Measurements from ENCODE around the gene KCNIP4. TPM values are rescaled to one million over a fixed set of nuclear protein-coding genes. Genes with fewer than 3 reads are reported as not detected.

Gene KCNIP4
- total and polyA plus RNA-seq, 9 of the 15 experiments (the other 6 are each of a cell fraction or from before 2014, with no cell fraction given), result 0.25 to 0.41 TPM; not detected in 7

- no peak for TF ChIP-seq PHF20 (IDR thresholded peaks at IDR 0.05; ENCODE audit: partially characterized antibody)
- no peak for TF ChIP-seq ZEB2 (IDR thresholded peaks at IDR 0.05)
- no peak for TF ChIP-seq SOX6 (IDR thresholded peaks at IDR 0.05)
- TF ChIP-seq NR4A1 (CRISPR knock-in tag; IDR thresholded peaks at IDR 0.05), result no peak
- TF ChIP-seq NR4A1 (tag; IDR thresholded peaks at IDR 0.05), result no peak
- no peak for TF ChIP-seq ZNF354B (CRISPR knock-in tag; IDR thresholded peaks at IDR 0.05)
These were observed 644.1 kb downstream of the KCNIP4 start (continued) for GRCh38 chr4:21304540-21304887.

GRCh38 chr4:21290562-21290961, 658.0 kb downstream of the KCNIP4 start:
- H3K4me1 ChIP-seq (replicated peaks in 1 of 2; ENCODE audit: control insufficient read depth in 2 of 2, insufficient read depth in 2 of 2, low read length in 2 of 2), result no peaks in the 10 kb centered on the region
- H3K4me2 ChIP-seq (ENCODE audit: insufficient read depth, low read length), result no peak overlapping the region
- H3K79me2 ChIP-seq (ENCODE audit: control insufficient read depth, insufficient read depth, low read length), result no peaks in the 10 kb centered on the region
- DNase-seq (ENCODE audit: extremely low read depth in 1 of 4, low spot score in 3 of 4), result no peak
- H3K27ac ChIP-seq (ENCODE audit: extremely low read depth, low read depth, low read length), result no peak overlapping the region
- no TSS peak for BruUV-seq (replicated peaks)
- no peak overlapping the region for H3K4me3 ChIP-seq
- H3K27me3 ChIP-seq (ENCODE audit: control insufficient read depth in 2 of 2, insufficient read depth in 2 of 2, low read length in 2 of 2), result no peaks in the 10 kb centered on the region
- in situ Hi-C loops (cut with MboI), result no loop called here
- H3K9me3 ChIP-seq (replicated peaks; ENCODE audit: control insufficient read depth, insufficient read depth, low read depth, low read length), result no peaks in the 10 kb centered on the region
- CTCF ChIA-PET (ENCODE audit: low intra/inter-chr PET ratio), result no interaction called here
- no peak for ATAC-seq
- intact Hi-C loops (cut with micrococcal nuclease), result no loop called here
- 0% methylated on average over 2 of the region's 2 CpGs for WGBS (ENCODE audit: insufficient coverage, low coverage, missing lambda C conversion rate)
- POLR2A ChIA-PET, result no interaction called here
- no peak for FAIRE-seq
- no peaks in the 10 kb centered on the region for H4K20me1 ChIP-seq (replicated peaks; ENCODE audit: control insufficient read depth, insufficient read depth, low read length)
- no peaks in the 10 kb centered on the region for H3K9me1 ChIP-seq (ENCODE audit: control insufficient read depth, insufficient read depth, low read length)
- H2AFZ ChIP-seq (ENCODE audit: low read depth, low read length), result no peak overlapping the region
- no peaks in the 10 kb centered on the region for H3K36me3 ChIP-seq (ENCODE audit: control insufficient read depth, insufficient read depth, low read length)
- no peak overlapping the region for H3K9ac ChIP-seq (ENCODE audit: insufficient read depth in 1 of 2, low read depth in 2 of 2, low read length in 2 of 2)
- TF ChIP-seq AFF1 (IDR thresholded peaks at IDR 0.05; ENCODE audit: low read depth in 1 of 2, partially characterized antibody in 2 of 2) (no peak), BRF2 (IDR thresholded peaks at IDR 0.05; ENCODE audit: borderline replicate concordance, insufficient read depth, insufficient read length) (no peak), ZNF740 (CRISPR knock-in tag; IDR thresholded peaks at IDR 0.05) (no peak), ZNF740 (tag; IDR thresholded peaks at IDR 0.05) (no peak), ZNF445 (CRISPR knock-in tag; IDR thresholded peaks at IDR 0.05; ENCODE audit: low read depth) (no peak), HDAC6 (IDR thresholded peaks at IDR 0.05; ENCODE audit: low read depth, low read length) (no peak), ZBTB8A (IDR thresholded peaks at IDR 0.05; ENCODE audit: partially characterized antibody) (no peak), ZNF274 (IDR thresholded peaks at IDR 0.05; ENCODE audit: borderline replicate concordance, low read depth, low read length) (no peak), VEZF1 (CRISPR knock-in tag; IDR thresholded peaks at IDR 0.05) (no peak)
